ENCODE measurements around the gene ZBTB9.

ZBTB9 gene

GRCh38 chr6:33502486-33502885, 48.1 kb downstream of the ZBTB9 start:
- TF ChIP-seq YY1 (IDR thresholded peaks at IDR 0.05; ENCODE audit: low read depth) (no peak), RAD21 (IDR thresholded peaks at IDR 0.05; ENCODE audit: low read depth) (no peak), FOXM1 (IDR thresholded peaks at IDR 0.05; ENCODE audit: borderline replicate concordance, low read depth) (no peak), TEAD4 (IDR thresholded peaks at IDR 0.05) (no peak), EGR1 (IDR thresholded peaks at IDR 0.05) (no peak), TAF1 (IDR thresholded peaks at IDR 0.05; ENCODE audit: low read depth) (no peak), ZBTB7A (IDR thresholded peaks at IDR 0.05; ENCODE audit: low read depth) (no peak), TCF12 (IDR thresholded peaks at IDR 0.05; ENCODE audit: low read depth) (no peak), REST (IDR thresholded peaks at IDR 0.05; ENCODE audit: low read depth) (no peak), CREB1 (IDR thresholded peaks at IDR 0.05; ENCODE audit: low read depth) (no peak), CEBPB (IDR thresholded peaks at IDR 0.05) (no peak), MAX (IDR thresholded peaks at IDR 0.05) (no peak), USF1 (IDR thresholded peaks at IDR 0.05) (no peak), NFIC (IDR thresholded peaks at IDR 0.05) (no peak), EP300 (IDR thresholded peaks at IDR 0.05; ENCODE audit: borderline replicate concordance) (no peak)

- TF ChIP-seq CEBPB (IDR thresholded peaks at IDR 0.05): no peak
- TF ChIP-seq TEAD4 (IDR thresholded peaks at IDR 0.05): no peak
- TF ChIP-seq USF1 (IDR thresholded peaks at IDR 0.05): no peak
- no peak for TF ChIP-seq REST (IDR thresholded peaks at IDR 0.05; ENCODE audit: low read depth)
- TF ChIP-seq NFIC (IDR thresholded peaks at IDR 0.05): no peak
- TF ChIP-seq TAF1 (IDR thresholded peaks at IDR 0.05; ENCODE audit: low read depth): no peak
- TF ChIP-seq TCF12 (IDR thresholded peaks at IDR 0.05; ENCODE audit: low read depth): no peak
- TF ChIP-seq MAX (IDR thresholded peaks at IDR 0.05): no peak
- TF ChIP-seq YY1 (IDR thresholded peaks at IDR 0.05; ENCODE audit: low read depth): no peak
- no peak for TF ChIP-seq FOXM1 (IDR thresholded peaks at IDR 0.05; ENCODE audit: borderline replicate concordance, low read depth)
- TF ChIP-seq CREB1 (IDR thresholded peaks at IDR 0.05; ENCODE audit: low read depth): no peak
Measured at GRCh38 chr6:33504486-33504885, 50.1 kb downstream of the ZBTB9 start.

- TF ChIP-seq MAX (IDR thresholded peaks at IDR 0.05) (no peak), TAF1 (IDR thresholded peaks at IDR 0.05; ENCODE audit: low read depth) (no peak), RAD21 (IDR thresholded peaks at IDR 0.05; ENCODE audit: low read depth) (no peak), TEAD4 (IDR thresholded peaks at IDR 0.05) (no peak), CREB1 (IDR thresholded peaks at IDR 0.05; ENCODE audit: low read depth) (no peak), FOXM1 (IDR thresholded peaks at IDR 0.05; ENCODE audit: borderline replicate concordance, low read depth) (no peak), ZBTB7A (IDR thresholded peaks at IDR 0.05; ENCODE audit: low read depth) (no peak), REST (IDR thresholded peaks at IDR 0.05; ENCODE audit: low read depth) (no peak), YY1 (IDR thresholded peaks at IDR 0.05; ENCODE audit: low read depth) (no peak), EP300 (IDR thresholded peaks at IDR 0.05; ENCODE audit: borderline replicate concordance) (no peak), TCF12 (IDR thresholded peaks at IDR 0.05; ENCODE audit: low read depth) (no peak), NFIC (IDR thresholded peaks at IDR 0.05) (no peak), USF1 (IDR thresholded peaks at IDR 0.05) (no peak), CEBPB (IDR thresholded peaks at IDR 0.05) (no peak), EGR1 (IDR thresholded peaks at IDR 0.05) (no peak)
Measured at GRCh38 chr6:33505548-33506370, 51.4 kb downstream of the ZBTB9 start.
